Ureter (tissue), 1 donor: ENCODE measurements around the gene FAR1. TPM values are rescaled to one million over a fixed set of nuclear protein-coding genes. Genes with fewer than 3 reads are reported as not detected.
"Not testable (repeated sequence)": the region's sequence is repeated elsewhere in the genome, so short reads cannot be mapped to it uniquely, and the experiment has no call there.

Experiments used
- DNase-seq: peaks from one replicate; pipeline ENCODE4 v3.0.0-alpha.2; 2020; ENCODE audit warnings: low spot score
- total RNA-seq: library from RNA; stranded (reverse); gene quantifications from one replicate; pipeline ENCODE4 v1.2.4, GENCODE V29; 2023
- donor health status: DM: yes; HTN: yes; CAD: no.

FAR1 gene
- total RNA-seq, 1 donor from 2014 or later, result 112 TPM

DNA sequence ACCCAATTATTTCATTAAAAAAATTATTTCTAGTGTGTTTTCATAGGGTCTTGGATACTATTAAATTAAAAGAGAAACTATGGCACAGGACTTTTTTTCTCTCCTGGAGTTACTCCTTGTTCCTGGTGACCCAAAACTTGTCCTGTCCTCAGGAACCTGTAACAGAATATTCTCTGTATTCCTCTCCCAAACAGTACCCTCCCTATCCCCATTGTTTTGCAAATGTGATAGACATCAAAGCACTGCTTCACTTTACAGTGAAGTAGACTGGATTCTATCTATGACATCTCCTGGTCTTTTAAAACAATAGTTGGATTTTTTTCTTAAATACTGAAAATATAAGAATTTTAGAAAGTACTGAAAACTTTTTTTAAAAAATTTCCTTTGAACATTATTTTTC lies 37.2 kb downstream of the FAR1 start:
- DNase-seq, result no peak

DNA sequence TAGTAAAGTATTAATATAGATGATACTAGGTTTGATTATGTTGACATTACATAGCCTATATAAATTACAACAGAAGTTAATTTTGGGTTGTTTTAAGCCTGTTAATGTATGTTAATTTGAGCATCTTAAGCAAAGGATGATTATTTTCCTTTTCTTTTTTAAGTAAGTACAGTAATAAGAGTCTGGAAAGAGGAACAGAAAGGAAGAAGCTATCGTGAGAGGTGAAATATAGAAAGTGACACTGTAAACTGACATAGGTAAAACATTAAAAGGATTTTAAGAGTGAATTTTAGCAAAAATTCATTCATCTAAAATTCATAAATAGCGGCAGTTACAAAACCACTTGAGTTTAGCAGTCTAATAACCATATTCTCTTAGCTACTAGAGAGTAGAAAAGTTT lies 45.5 kb downstream of the FAR1 start:
- no peak for DNase-seq

DNA sequence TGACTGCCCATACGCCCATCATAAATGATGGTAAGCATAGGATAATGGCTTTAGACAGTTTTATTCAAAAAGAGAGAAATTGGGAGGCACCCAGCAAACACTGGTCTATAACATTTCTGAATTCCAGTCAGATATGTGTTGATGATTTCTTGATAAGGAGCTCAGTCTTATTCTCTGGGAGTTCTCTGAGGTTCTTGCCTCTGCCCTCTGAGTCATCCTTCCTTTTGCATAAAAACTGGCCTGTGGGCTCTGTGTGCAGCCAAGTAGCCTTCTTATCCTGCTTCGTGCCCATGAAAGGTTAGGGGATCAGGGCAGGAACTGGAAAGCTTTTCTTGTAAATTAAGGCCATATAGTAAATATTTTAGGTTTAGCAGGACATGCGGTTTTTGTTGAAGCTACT lies 48.9 kb downstream of the FAR1 start:
- DNase-seq, result no peak

DNA sequence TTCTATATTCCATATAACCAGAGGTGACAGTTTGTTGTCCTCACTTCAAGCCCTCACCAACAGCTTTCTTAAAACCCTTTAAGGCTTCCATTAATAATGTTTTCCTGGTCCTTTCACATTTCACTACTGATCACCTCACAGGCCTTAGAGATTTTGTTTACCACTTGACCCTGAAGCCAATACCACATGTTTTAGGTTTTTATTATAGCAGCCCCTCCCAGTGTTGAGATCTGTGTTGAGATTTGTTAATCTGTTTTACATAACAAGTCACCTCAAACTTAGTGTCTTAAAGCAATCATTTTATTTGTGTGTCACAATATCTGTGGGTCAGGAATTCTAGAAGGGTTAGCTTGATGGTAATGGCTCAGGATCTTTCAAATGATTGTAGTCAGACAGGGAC lies 49.9 kb downstream of the FAR1 start:
- no peak for DNase-seq

DNA sequence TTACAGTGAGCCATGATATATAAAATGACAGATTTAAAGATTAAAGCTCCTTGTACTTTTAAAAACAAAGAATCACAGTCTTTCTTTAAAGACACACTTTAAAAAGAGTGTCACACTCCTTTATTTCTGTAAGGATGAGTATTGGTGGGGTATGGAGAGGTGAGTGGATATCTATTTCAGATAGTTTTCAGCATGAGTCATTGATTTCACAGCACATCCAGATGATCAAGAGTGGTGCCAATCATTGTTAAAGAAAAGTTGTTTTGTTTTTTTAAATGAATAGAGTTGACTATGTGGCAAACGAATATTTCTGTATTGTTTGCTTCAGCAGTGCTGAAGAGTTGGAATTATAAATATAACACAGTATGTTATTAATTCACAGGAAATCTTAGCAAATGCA lies 52.5 kb downstream of the FAR1 start:
- no peak for DNase-seq

DNA sequence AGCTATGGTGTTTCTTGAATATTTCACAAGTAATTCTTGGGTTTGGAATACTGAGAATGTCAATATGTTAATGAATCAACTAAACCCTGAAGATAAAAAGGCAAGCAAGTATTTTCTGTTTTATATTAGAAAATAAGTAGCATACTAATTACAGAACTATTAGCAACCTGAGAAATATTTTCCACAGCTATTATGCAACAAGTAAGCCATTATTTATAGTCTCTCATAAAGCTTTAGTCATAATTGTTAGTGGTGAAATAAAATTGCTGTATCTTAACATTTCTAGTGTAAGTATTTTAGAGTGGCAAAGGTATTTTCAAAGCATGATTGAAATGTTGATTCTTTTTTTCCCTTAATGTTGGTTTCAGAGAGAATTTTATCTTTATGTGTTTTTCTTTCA lies 53.3 kb downstream of the FAR1 start:
- DNase-seq, result no peak

DNA sequence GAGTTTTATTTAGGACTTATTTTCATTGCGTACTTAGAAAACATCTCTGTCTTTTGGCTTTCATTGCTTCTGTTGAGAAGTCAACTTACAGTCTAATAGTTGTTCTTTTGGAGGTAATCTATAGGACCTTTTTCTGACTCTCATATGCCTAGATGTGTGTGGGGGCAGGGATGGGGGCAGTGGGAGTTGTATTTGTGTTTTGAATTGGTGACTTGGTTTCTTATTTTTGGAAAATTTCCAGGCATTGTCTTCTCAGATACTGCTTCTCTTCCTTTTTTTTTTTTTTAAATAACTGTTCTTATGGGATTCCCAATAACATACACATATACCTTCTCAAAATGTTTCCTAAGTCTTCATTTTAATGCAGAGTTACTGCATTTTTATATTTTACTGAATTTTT lies 58.0 kb downstream of the FAR1 start:
- DNase-seq, result no peak

DNA sequence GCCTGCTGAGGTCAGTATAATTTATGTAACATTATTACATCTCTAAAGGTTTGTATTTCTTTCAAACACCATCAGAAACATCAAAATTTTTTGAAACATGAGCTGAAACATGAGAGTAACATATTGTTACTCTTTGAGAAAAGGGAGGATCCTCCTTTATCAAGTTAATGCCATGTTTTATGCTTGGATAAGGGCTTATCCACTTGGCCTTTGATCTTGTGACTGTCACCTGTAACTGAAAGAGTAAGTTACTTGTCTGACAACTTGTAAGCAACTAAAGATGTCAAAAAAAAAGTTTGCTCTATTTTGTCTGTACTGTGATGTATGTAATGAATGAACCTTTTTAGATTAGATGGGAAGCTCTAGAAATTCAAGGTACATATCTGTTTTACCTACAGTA lies 59.6 kb downstream of the FAR1 start:
- no peak for DNase-seq

DNA sequence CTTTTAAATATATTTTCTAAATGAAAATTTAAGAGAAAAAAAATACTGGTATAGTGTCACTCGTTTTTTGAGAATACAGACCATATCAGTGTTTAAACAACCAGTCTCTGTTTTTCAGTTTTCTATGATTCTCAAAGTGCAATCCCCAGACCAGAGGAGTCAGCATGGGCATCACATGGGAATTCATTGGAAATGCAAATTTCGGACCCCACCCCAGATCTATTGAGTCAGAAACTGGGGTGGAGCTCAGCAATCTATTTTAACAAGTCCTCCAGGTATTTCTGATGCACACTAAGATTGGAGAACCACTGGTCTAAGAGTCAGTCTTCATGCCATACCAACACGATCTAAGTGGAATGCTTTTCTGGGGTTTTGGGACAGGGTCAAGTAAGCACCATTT lies 66.1 kb downstream of the FAR1 start:
- no peak for DNase-seq

DNA sequence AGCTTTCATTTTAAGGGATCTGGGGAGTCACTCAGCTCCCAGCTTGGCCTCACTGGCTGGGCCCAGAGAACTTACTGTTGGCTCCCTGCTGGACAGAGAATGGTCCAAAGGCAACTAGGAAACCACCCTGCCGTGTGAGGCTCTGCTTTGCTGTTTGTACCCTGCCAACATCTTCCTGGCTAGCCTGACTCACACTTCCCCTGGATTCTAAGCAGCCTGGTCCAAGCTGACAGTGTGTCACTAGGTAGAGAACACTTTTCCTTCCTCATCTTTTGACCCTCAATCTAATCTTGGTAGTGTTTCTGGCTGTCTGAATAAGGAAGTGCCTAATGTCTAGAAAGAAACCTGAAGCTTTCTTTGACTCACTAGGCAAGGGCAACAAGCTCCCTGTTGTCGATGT lies 76.7 kb downstream of the FAR1 start:
- DNase-seq, result no peak

DNA sequence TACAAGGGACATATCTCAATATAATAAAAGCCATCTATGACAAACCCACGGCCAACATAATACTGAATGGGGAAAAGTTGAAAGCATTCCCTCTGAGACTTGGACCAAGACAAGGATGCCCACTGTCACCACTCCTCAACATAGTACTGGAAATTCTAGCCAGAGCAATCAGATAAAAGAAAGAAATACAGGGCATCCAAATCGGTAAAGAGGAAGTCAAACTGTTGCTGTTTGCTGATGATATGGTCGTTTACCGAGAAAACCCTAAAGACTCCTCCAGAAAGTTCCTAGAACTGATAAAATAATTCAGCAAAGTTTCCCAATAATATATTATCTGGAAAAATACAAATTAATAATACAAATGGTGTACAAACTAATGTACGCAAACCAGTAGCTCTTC lies 84.8 kb downstream of the FAR1 start:
- not testable (repeated sequence) for DNase-seq

DNA sequence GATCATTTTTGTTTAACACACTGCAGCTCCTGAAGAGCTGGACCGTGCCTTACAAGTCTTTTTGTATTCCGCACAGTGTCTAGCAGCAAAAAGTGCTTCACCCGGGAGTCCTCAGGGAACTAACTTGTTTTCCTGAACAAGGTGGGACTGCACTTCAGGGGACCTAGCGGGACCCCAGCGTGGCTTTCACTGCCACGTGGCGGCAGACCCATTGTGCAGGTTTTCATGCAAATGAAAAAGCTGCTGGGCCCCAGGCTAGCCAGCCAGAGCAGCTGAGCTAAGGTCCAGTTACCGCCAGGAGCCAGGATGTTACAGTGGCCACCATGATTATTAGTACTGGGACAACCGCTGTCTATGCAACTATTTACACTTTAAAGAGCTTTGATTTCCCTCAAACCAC lies 90.6 kb downstream of the FAR1 start:
- no peak for DNase-seq

DNA sequence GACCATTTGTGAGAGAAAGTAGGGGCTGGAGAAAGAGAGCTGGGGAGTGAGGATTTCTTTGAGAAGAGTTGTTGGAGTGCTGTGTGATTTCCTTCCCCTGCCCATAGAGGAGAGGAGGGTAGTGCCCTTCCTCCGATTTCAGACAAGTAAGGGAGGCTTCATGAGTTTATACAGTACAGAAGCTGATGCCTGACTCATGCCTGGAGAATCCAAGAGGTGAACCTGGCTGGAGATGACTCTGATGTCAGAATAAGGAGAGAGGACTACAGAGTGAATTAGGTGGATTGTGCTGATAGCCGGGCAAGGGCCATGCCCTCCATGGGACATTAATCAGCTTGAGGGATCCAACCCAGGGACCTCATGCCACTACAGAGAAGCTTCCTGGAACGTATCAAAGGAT lies 91.6 kb downstream of the FAR1 start:
- DNase-seq, result no peak

DNA sequence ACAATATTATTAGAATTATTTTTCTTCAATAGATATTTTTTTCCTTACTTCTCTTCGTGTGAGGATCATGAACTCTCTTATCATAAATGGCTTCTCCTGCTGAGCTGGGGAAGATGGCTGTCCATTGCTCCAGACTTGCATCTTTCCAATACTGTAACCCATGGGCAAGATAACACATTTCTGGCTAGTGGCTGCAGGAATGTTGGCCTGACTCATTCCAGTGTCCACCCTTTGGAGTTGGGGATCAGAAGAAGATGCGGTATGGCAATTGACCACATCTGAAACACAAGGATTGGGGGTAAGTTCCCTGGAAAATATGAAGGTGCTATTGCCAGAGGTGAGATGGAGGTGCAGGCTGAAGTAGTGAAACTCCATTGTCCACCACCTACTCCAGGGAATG lies 92.8 kb downstream of the FAR1 start:
- DNase-seq, result no peak

DNA sequence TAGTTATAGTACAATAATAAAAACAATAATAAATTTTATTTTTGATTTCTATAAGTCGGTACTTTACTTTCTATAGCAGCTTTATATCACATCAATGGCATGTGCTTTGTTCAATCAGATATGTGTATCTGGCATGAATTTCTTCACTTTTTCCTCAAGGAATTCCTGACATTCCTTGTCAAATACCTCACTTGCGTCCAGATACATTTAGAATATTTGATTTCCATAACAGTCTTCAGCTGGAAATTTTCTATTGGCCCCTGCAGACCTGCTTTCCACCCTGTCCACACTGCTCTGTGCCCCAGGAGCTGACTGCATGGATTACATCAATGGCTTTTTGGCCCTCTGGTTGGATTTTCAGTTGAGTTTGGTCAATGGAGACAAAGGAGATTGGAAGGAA lies 93.2 kb downstream of the FAR1 start:
- DNase-seq, result no peak

DNA sequence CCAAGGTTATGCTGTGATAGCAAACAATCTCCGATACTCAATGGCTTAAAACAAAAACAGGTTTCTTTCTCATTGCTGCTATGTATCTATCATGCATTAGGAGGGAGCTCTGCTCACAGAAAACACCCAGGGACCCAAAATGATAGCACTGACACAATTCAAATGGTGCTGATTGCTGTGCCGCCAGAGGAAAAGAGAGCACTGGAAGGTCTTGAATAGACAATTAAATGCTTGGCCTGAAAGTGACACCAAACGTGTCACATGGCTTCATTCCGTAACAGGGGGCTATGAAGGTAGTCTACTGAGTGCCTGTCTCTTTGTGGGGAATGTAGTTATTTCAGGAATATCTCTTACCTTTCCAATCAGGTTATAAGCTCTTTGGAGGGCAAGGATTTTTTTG lies 94.2 kb downstream of the FAR1 start:
- no peak for DNase-seq

DNA sequence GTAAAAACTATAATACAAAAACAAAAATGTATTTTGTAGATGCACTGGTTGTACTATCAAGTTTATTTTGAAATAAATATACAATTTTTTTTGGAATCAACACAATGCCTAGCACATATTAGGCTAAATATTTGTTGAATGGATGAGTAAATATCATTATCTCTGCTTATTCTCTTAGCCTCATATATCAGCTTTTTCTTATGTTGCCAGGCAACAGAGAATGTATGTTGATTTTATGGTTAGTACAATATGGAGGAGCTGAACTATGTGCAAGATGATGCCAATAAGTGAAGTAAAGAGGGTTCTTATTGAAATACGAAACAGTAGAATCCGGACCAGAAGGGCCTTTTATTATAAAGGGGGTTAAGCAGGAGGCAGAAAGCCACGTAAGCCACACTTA lies 94.9 kb downstream of the FAR1 start:
- no peak for DNase-seq

DNA sequence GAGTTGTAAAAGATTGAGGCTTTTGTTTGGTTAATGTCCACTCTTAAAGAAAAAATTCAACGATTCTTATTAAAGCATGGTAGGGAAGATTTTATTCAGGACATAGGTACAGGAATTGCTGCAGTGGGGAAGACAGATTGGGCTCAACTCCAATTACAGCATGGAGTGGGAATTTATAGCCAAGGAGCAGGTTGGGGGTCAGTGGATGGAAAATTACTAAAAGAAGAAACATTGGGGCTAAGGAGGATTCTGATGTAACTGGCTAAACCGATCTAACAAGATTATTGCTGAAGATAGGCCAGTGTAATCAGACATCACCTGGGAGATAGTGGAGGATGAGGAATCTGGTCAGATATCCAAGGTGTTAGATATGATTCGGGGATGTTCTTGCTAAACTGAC lies 97.4 kb downstream of the FAR1 start:
- DNase-seq, result no peak

DNA sequence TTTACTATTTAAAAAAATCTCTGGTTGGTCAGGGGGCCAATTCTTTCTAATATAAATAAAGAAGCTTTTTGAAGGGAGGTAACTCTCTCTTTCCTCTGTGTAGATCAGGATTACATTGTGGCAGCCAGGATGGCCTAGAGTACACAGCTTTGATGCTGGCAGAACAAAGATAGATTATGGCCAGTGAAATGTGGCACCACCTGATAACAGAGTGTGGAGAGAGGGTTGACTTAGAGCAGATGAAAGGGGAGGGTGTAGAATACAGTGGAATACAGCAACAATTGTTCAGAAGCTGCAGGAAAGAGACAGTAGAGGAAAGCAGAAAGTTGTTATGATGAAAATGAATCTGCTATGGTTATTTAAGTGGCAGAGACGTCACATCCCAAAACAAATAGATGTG lies 99.0 kb downstream of the FAR1 start:
- DNase-seq, result no peak

DNA sequence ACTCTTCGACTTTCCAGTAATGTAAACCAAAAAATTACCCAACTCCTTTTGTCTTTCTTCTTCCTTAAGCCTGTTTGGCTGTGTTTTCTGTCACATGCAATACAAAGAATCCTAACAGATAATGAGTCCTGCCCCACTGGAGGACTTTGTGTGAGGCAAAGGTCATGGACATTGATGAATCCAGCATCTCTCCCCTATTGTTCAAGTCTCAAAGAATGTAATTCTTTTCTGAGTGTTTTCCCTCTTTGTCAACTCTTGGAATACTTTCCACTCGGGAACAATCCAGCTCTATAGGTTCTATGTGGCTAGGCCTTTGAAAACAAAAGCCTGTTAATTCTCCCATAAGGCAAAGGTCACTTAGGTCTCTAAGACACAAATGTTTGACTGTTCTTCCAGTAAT lies 100.7 kb downstream of the FAR1 start:
- DNase-seq, result no peak

DNA sequence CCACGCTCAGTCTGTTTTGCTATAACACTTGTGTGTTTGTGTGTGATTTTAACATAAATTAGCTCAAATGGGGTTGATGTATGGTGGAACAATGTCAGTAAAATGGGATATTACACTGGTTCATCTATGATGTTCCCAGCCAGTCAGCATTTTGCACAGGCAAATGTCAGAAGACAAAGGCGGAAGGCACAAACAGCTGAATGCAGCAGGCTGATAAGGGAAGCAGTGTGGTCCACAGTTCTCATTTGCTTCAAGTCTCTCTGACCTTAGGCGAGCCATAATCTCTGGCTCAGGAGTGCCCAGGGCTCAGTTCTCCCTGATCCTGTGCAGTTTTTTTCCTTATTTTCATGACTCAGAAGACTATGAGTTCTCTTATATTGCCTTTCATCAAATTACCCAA lies 102.7 kb downstream of the FAR1 start:
- no peak for DNase-seq

DNA sequence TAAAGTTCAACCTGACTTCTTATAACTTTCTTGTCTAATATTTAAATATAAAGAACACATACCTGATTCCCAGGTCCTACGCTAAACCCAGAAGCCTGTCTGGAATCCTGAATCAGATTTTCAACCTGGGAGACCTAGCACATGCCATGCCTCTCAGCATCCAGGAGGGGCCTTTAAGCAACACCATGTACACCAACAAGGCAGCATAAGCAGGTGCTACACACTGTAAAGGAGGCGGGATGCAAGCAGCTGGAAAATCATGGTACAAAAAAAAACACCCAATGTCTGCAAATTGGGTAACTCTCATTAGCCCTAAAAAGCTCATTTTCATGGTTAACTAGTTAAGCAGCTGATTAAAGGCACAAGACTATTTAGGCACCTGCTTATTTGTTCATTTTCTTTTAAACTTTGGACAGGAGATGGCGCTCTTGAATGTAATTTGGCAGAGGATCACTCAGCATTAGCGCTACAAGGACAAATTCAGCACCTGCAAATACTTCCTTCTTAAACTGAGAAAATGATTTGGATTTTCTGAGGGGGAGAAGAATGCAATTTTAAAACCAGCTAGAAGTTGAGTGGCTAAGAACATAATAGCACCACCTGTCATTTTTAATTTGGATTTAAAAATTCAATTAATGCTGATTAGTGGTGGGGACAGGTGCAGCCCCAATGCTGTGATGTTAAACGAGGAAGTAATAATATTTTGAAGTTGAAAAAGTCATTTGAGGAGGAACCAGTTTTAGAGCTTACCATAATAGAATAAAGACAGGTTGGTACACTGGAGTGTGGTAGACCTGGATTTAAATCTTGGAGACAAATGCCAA lies 104.0 kb downstream of the FAR1 start:
- no peak for DNase-seq

DNA sequence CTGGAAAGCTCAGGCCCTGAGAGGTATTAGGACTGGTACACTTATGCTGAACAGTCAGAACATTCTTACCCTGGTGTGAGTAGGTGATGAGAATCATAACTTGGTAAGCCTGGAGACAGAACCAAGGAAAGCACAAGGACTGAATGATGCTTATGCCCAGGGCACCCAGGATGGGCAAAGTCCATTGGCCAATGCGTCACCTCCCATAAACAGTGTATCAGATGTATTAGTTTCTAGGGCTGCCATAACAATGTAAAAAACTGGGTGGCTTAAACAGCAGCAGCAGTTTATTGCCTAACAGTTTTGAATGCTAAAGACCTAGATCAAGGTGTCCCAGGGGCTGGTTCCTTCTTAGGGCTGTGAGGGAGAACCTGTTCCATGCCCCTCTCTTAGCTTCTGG lies 107.0 kb downstream of the FAR1 start:
- no peak for DNase-seq

DNA sequence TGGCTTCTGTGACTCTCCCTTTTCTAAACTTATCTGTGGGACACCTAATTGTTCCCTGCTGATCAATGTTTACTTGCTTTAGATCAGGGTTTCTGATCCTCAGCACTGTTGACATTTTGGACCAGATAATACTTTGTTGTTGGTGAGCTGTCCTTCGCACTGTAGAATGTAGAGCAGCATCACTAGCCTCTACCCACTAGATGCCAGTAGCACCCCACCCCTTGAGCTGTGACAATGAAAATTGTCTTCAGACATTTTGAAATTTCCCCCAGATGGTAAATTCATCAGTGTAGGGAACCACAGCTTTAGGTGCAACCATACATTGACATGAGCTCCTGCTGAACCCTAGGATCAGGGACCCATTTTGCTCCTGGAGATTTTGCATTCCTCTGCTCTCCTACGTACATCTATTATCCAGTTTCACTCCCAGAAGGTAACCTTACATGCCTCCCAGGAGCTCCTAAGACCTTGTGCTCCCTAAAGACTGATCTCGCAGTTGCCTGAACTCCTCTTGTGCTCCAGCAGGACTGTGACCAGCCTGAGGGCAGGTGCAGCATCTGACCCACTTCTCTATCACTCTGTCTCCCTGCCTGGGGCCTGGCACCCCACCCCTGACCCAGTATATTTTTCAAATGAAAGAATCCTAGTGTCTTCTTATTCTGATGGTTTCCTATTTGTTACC lies 107.8 kb downstream of the FAR1 start:
- no peak for DNase-seq
